Vagina (tissue), 2 donors: ENCODE results near the gene ARSD.

Experiments used
- POLR2A ChIP-seq, 2 donors: fragments of 450-650 bp; IDR thresholded peaks; one replicate each; pipeline ENCODE4 v1.6.1; 2017; ENCODE audit warnings: antibody characterized with exemption in 2 of 2, mild to moderate bottlenecking in 2 of 2, moderate library complexity in 2 of 2
- POLR2AphosphoS5 ChIP-seq, 2 donors: sonication (generic); formaldehyde crosslinking; IDR thresholded peaks; one replicate each; pipeline ENCODE4 v1.9.0; 2017; ENCODE audit warnings: antibody characterized with exemption in 2 of 2, mild to moderate bottlenecking in 2 of 2, low read depth in 1 of 2; ENCODE audit not compliant: insufficient read depth in 1 of 2
- TF ChIP-seq, protein P1 (sequence below), 3 experiments: fragments of 450-650 bp in 2 of 3; fragments of 200-600 bp in 1 of 3; sonication (generic) in 1 of 3; IDR thresholded peaks; one replicate each; pipeline ENCODE4 v1.5.1; 2017 to 2019; ENCODE audit warnings: antibody characterized with exemption in 3 of 3, mild to moderate bottlenecking in 2 of 3, moderate library complexity in 2 of 3

DNA sequence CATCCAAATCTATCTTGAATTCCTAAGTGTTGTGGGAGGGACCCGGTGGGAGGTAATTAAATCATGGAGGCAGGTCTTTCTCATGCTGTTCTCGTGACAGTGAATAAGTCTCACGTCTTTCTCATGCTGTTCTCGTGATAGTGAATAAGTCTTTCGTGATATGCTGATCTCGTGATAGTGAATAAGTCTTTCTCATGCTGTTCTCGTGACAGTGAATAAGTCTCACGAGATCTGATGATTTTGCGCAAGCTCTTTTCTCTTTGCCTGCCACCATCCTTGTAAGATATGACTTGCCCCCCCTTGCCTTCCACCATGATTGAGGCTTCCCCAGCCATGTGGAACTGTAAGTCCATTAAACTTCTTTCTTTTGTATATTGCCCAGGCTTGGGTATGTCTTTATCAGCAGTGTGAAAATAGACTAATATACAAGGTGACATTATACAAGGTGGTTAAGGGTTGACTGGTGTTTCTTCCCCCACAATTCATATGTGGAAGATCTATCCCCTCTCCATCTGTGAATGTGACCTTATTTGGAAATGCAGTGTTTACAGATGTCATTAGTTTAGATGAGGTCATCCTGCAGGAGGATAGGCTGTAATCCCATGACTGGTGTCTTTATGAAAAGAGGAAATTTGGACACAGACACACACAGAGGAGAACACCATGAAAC, 27.6 kb downstream of the ARSD start:
- TF ChIP-seq, protein P1, sequence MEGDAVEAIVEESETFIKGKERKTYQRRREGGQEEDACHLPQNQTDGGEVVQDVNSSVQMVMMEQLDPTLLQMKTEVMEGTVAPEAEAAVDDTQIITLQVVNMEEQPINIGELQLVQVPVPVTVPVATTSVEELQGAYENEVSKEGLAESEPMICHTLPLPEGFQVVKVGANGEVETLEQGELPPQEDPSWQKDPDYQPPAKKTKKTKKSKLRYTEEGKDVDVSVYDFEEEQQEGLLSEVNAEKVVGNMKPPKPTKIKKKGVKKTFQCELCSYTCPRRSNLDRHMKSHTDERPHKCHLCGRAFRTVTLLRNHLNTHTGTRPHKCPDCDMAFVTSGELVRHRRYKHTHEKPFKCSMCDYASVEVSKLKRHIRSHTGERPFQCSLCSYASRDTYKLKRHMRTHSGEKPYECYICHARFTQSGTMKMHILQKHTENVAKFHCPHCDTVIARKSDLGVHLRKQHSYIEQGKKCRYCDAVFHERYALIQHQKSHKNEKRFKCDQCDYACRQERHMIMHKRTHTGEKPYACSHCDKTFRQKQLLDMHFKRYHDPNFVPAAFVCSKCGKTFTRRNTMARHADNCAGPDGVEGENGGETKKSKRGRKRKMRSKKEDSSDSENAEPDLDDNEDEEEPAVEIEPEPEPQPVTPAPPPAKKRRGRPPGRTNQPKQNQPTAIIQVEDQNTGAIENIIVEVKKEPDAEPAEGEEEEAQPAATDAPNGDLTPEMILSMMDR (IDR thresholded peaks at IDR 0.05) = no peak
- TF ChIP-seq POLR2A (IDR thresholded peaks at IDR 0.05) (no peak), POLR2AphosphoS5 (IDR thresholded peaks at IDR 0.05; ENCODE audit: insufficient read depth in 1 of 2, low read depth in 1 of 2) (no peak)
